KG1 (cell line): ENCODE results near the gene SLC4A2.

Experiments used
- DNase-seq: peaks from one replicate; lab custom pipeline; 2025; lab: John Stamatoyannopoulos, UW

SLC4A2 gene

GRCh38 chr7:151095123-151095797, 35.9 kb downstream of the SLC4A2 start:
- DNase-seq: no peak

- DNase-seq: no peak
Observed at GRCh38 chr7:151095828-151096475, 36.6 kb downstream of the SLC4A2 start.

DNA sequence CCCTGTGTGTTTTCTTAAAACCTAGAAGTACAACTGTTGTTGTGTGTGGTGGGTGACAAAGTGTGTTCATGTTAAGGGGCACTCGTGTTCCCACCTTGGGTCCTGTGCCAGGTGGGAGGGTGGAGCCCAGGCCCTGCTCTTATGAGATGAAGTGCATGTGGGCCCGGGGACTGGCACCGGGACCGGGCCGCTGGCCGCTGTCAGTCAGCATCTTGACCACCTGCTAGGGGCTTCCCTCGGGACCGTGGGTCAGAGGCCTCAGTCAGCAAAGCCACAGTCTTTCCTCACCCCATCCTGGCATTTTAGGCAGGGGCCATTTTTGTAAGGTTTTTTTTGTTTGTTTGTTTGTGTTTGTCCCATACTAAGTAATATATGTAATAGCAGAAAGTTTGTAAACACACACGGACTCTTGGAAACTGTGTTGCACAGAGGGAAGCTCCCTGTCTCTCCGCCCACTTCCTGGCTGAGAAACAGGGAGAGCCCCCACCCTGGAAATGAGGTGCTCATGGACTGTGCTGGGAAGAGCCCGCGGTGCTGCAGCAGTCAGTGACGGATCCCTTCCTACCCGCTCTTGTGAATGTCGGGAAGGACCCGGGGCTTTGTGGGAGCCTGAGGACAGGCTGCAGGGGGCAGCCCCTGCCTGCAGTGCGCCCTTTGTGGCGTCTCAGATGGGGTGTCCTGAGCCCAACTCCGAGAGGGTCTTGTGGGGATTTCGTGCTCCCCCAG, 40.3 kb downstream of the SLC4A2 start:
- DNase-seq: no peak

- DNase-seq: no peak
Observed at GRCh38 chr7:151100921-151101320, 41.5 kb downstream of the SLC4A2 start.

DNA sequence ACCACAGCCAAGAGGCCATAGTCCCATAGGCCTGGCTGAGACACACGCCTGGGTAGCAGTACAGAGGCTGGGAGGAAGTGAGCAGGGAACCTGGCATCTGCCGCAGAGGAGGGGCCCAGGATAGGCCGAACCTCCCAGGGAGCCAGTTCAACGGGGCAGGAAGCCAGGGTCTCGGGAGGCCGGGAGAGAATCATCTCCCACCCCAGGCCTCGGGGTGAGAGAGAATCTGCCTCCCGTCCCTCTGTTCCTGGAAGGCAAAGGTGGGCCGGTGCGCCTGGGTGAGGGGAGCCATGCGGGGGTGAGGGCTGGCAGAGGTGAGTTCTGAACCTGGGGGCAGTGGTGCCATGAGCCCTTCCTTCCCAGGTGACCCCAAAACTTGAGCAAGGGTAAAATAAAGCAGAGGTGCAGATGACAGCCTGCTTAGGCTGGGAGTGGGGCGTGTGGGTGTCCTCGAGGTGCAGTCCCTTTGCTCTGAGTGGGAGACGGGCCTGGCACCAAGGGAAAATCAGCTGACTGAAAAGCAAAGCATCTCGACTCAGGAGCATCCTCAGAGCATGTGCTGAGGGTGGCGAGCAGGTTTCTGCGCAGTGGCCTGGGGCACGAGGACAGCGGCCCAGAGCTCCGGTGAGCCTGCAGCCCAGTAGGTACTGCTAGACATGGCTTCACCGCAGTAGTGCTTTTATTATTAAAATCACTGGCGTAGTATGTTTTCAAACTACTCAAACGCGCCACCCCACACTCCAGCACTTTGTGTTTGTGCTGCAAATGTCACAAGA, 42.4 kb downstream of the SLC4A2 start:
- DNase-seq: no peak

DNA sequence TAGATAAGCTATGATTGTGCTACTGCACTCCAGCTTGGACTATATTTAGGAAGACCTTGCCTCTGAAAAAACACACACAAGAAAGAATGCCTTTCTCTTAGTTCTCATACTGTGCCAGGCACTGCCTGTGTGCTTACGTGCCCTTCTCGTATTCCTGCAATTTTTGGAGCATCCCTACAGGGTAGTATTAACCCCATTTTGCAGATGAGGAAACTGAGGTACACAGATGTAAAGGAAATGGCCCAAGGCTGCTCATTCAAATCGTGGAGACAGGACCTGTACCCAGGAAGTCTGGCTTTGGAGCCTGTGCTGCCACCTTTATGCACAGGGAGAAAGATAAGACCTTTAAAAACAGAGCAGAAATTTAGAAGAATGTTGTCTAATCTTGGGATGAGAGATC, 43.6 kb downstream of the SLC4A2 start:
- DNase-seq: no peak

DNA sequence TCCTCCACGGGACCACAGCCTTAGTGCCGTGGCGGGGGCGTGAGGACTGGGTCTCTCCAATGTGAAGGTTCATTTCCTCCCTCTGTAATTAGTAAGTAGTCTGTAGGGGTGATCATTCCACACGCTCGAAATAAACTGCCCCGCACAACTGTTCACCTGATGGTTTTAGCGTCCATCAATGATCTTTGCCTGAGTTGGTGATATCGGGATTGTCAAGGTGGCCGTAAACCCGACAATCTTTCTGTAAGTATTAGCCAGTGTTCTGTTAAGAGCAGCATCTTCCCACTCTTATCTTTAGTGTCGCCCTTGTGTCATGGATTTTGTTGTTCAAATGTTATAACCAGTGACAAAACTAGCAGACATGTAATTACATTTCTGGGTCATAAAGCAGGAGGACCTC, 44.6 kb downstream of the SLC4A2 start:
- no peak for DNase-seq

- no peak for DNase-seq
Observed at GRCh38 chr7:151104411-151105235, 45.2 kb downstream of the SLC4A2 start.

DNA sequence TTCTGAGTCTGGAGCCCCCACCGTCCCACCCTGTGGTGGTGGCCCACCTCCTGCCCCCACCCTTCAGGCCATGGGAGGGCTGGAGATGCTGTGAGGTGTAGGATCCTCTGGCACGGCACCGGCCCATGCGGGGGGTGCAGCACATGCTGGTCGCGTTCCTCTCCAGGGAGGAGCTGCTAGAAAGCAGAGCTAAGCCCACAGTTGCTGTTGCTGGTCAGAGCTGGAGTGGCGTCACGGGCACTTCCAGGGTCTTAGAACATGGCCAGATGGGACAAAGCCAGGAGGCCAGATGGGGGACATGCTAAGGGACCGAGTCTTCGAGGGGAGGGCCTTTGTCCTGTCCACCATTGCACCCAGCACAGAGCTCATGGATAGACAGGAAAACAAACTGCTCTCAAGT, 48.5 kb downstream of the SLC4A2 start:
- no peak for DNase-seq

- no peak for DNase-seq
Observed at GRCh38 chr7:151109094-151110048, 50.0 kb downstream of the SLC4A2 start.

GRCh38 chr7:151110236-151110940, 51.0 kb downstream of the SLC4A2 start:
- no peak for DNase-seq

DNA sequence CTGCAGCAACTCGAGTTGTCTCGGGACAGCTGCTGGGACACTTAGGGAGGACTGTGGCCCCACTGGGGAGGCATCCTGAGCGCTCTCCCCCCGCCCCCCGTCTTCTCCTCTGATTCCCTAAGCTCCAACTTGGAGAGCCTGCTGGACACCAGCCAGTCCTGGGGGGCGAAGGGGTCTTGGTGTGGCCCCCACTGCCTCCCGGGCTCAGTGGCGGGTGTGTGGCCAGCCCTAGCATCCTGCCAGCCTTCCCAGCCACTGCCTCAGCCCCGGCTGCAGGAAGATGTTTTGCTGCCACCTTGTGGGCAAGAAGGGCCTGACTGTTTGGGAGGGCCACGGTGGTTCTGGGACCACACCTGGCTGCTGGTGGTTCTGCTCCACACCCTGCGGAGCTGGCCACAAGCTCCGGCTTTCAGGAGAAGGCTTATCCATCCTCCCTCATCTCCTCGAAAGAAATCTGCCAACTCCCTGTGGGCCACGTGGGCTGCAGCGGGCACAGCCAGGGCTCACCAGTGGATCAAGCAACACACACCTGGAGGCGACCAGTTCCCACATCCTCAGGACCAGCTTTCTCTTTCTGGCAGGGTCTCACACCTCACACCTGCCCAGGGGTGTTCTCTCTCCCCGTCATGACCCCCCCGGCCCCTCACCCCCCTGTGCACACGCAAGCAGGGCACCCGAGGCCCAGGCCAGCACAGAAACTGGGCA, 51.7 kb downstream of the SLC4A2 start:
- peak; percentile 29 for DNase-seq

DNA sequence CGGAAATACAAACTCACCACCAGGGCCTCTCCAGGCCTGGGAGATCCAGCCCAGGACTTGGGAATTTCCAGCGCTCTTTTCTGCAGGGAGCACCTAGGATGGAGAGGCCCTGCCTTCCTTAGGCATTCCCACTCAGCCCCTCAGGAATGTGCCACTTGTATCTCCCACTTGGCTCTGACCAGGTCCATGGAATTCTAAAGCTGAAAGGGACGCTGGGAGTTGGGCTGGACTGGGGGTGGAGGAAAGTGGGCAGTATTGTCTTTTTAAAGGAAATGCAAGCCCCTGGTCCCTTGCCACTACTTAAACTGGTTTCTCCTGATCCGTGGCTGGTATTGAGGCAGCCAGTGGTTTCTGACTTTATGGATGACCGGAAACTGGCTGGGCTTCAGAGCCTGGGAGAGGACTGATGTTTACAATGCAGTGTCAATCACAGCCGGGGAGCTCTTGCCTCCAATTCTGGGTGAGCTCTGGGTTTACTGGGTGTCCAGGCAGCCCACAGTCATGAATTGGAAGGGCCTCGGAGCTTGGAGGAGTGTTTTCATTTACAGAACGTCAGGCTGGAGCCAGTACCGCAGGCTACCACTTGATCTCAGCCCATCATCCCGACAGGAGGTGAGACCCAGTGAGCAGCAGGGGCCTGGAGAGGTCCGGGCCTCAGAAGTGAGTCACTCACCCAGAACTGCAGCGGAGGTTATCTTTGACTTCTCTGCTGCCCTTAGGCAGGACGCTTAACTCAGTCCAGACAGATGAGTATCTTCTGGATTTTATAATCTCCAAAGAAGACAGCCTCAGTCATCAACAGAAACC, 54.2 kb downstream of the SLC4A2 start:
- DNase-seq: no peak

GRCh38 chr7:151114151-151115090, 55.0 kb downstream of the SLC4A2 start:
- DNase-seq: no peak

DNA sequence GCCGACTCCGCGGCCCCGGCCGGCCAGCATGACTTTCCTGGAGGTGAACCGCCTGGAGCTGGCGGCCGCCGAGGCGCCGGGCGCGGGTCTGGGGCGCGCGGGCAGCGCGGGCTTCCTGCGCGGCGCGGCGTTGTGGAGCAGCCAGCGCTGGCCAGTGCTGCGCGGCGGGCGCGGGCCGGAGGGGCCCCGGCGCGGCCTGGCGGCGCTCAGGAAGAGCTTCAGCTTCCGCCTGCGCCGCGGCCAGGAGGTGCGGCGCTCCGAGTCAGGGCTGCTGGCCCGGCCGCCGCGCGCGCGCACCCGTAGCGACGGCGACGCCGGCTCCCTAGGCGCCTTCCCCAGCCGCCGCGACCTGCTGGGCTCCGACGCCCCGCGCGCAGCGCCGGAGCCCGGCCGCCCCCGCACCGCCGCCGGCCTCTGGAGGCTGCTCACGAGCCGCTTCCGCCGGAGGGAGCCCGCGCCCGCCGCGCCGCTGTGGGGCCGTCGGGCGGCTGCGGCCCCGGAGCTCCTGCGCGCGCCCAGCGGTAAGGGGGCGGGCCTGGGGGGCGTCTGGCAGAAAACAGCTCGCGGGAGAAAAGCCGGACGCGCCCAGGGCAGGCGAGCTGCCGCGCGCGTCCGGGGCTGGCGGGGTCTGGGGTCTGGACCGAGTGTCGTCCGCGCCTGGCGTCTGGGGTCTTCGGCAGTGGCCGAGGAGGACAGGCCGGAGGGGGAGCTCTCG, 55.9 kb downstream of the SLC4A2 start:
- DNase-seq: no peak

GRCh38 chr7:151115836-151116418, 56.5 kb downstream of the SLC4A2 start:
- no peak for DNase-seq
